ENCODE measurements around the gene ZNF385B.

ZNF385B gene

GRCh38 chr2:179545024-179545423, 316.4 kb downstream of the ZNF385B start:
- H3K4me1 ChIP-seq (ENCODE audit: insufficient read depth, low read length, severe bottlenecking) = no peaks in the 10 kb centered on the region
- H3K9me3 ChIP-seq (ENCODE audit: low read length) = no peaks in the 10 kb centered on the region
- no peak overlapping the region for H3K4me2 ChIP-seq (ENCODE audit: low read length)
- no peak overlapping the region for H3K27ac ChIP-seq (ENCODE audit: low read depth, low read length, poor library complexity, severe bottlenecking)
- no peak overlapping the region for H2AFZ ChIP-seq (ENCODE audit: low read length)
- H3K9ac ChIP-seq (ENCODE audit: low read length) = no peak overlapping the region
- H3K9me2 ChIP-seq (ENCODE audit: low read depth, low read length) = no peaks in the 10 kb centered on the region
- H4K20me1 ChIP-seq (ENCODE audit: insufficient read depth, low read length) = no peaks in the 10 kb centered on the region
- no peaks in the 10 kb centered on the region; the same call in 1 of the 2 replicates for H3F3A ChIP-seq (ENCODE audit: insufficient read depth, low read length)
- H3K4me3 ChIP-seq (ENCODE audit: low read depth, low read length, poor library complexity, severe bottlenecking) = no peak overlapping the region
- no peaks in the 10 kb centered on the region for H3K79me2 ChIP-seq (ENCODE audit: insufficient read depth, low read length)
- no peaks in the 10 kb centered on the region for H3K36me3 ChIP-seq (ENCODE audit: insufficient read depth, low read length)
- TF ChIP-seq, protein P1, sequence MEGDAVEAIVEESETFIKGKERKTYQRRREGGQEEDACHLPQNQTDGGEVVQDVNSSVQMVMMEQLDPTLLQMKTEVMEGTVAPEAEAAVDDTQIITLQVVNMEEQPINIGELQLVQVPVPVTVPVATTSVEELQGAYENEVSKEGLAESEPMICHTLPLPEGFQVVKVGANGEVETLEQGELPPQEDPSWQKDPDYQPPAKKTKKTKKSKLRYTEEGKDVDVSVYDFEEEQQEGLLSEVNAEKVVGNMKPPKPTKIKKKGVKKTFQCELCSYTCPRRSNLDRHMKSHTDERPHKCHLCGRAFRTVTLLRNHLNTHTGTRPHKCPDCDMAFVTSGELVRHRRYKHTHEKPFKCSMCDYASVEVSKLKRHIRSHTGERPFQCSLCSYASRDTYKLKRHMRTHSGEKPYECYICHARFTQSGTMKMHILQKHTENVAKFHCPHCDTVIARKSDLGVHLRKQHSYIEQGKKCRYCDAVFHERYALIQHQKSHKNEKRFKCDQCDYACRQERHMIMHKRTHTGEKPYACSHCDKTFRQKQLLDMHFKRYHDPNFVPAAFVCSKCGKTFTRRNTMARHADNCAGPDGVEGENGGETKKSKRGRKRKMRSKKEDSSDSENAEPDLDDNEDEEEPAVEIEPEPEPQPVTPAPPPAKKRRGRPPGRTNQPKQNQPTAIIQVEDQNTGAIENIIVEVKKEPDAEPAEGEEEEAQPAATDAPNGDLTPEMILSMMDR (IDR thresholded peaks at IDR 0.05; ENCODE audit: low read length) = no peak
- TF ChIP-seq EZH2 (IDR thresholded peaks at IDR 0.05; ENCODE audit: borderline replicate concordance, low read length) = no peak
- H3K27me3 ChIP-seq (ENCODE audit: insufficient read depth, low read length) = no peaks in the 10 kb centered on the region

GRCh38 chr2:179543361-179543901, 318.0 kb downstream of the ZNF385B start:
- H3K9me3 ChIP-seq (ENCODE audit: low read length) = no peaks in the 10 kb centered on the region
- TF ChIP-seq EZH2 (IDR thresholded peaks at IDR 0.05; ENCODE audit: borderline replicate concordance, low read length) = no peak
- TF ChIP-seq, protein P1 (IDR thresholded peaks at IDR 0.05; ENCODE audit: low read length) = no peak
- H2AFZ ChIP-seq (ENCODE audit: low read length) = no peak overlapping the region
- H3K4me1 ChIP-seq (ENCODE audit: insufficient read depth, low read length, severe bottlenecking) = no peaks in the 10 kb centered on the region
- no peak overlapping the region for H3K4me3 ChIP-seq (ENCODE audit: low read depth, low read length, poor library complexity, severe bottlenecking)
- no peaks in the 10 kb centered on the region for H3K9me2 ChIP-seq (ENCODE audit: low read depth, low read length)
- no peak overlapping the region for H3K4me2 ChIP-seq (ENCODE audit: low read length)
- no peaks in the 10 kb centered on the region for H3K36me3 ChIP-seq (ENCODE audit: insufficient read depth, low read length)
- no peak overlapping the region for H3K9ac ChIP-seq (ENCODE audit: low read length)
- H3K79me2 ChIP-seq (ENCODE audit: insufficient read depth, low read length) = no peaks in the 10 kb centered on the region
- H3F3A ChIP-seq (ENCODE audit: insufficient read depth, low read length) = no peaks in the 10 kb centered on the region; the same call in 1 of the 2 replicates
- H3K27ac ChIP-seq (ENCODE audit: low read depth, low read length, poor library complexity, severe bottlenecking) = no peak overlapping the region
- no peaks in the 10 kb centered on the region for H4K20me1 ChIP-seq (ENCODE audit: insufficient read depth, low read length)
- H3K27me3 ChIP-seq (ENCODE audit: insufficient read depth, low read length) = no peaks in the 10 kb centered on the region

DNA sequence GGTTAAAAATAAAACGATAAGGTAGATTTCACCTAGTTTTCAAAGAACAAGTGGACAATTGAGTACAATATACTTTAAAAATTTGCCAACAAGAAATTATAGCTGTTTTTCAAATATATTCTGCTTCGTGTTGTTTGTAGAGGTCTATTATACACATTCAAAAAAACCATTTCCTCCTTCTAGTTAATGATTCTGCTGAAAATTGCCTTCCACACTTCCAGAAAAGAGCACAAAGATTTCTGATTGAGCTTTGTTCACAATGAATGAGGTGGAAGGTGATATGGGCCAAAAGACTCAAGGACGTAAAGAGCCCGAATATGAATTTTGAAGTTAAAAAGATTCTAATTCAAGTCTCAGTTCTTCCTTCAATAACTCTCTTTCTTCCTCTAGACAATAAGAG, 319.8 kb downstream of the ZNF385B start:
- Histone ChIP-seq H3K4me1 (ENCODE audit: insufficient read depth, low read length, severe bottlenecking) (no peaks in the 10 kb centered on the region), H3K9ac (ENCODE audit: low read length) (no peak overlapping the region), H3K79me2 (ENCODE audit: insufficient read depth, low read length) (no peaks in the 10 kb centered on the region), H2AFZ (ENCODE audit: low read length) (no peak overlapping the region), H3F3A (ENCODE audit: insufficient read depth, low read length) (no peaks in the 10 kb centered on the region; the same call in 1 of the 2 replicates), H3K4me3 (ENCODE audit: low read depth, low read length, poor library complexity, severe bottlenecking) (no peak overlapping the region), H3K4me2 (ENCODE audit: low read length) (no peak overlapping the region), H4K20me1 (ENCODE audit: insufficient read depth, low read length) (no peaks in the 10 kb centered on the region), H3K27ac (ENCODE audit: low read depth, low read length, poor library complexity, severe bottlenecking) (no peak overlapping the region), H3K36me3 (ENCODE audit: insufficient read depth, low read length) (no peaks in the 10 kb centered on the region), H3K27me3 (ENCODE audit: insufficient read depth, low read length) (no peaks in the 10 kb centered on the region), H3K9me3 (ENCODE audit: low read length) (no peaks in the 10 kb centered on the region), H3K9me2 (ENCODE audit: low read depth, low read length) (no peaks in the 10 kb centered on the region)
- no peak for TF ChIP-seq EZH2 (IDR thresholded peaks at IDR 0.05; ENCODE audit: borderline replicate concordance, low read length)
- TF ChIP-seq, protein P1 (IDR thresholded peaks at IDR 0.05; ENCODE audit: low read length) = no peak

Measured in OCI-LY1 (cell line).